RWPE2 (cell line): ENCODE data around the gene NFE2.

Experiments used
- ATAC-seq: fragments of 200-7000 bp; cut with Tn5 transposase; 3 replicates; pipeline ENCODE4 v1.9.1; 2021; ENCODE audit warnings: low read depth
- DNase-seq: peaks from one replicate; pipeline ENCODE4 v3.0.0-alpha.2; 2020; ENCODE audit warnings: low spot score
- H3K27ac ChIP-seq: fragments of 450-650 bp; 2 replicates; pipeline ENCODE4 v1.5.1; 2017; ENCODE audit warnings: mild to moderate bottlenecking; ENCODE audit not compliant: poor library complexity, severe bottlenecking
- H3K27me3 ChIP-seq: fragments of 250-450 bp; sonication (Bioruptor Pico); 2 replicates; pipeline ENCODE4 v1.5.1; 2021; ENCODE audit warnings: mild to moderate bottlenecking, moderate library complexity; ENCODE audit not compliant: insufficient read depth, poor library complexity, severe bottlenecking
- H3K36me3 ChIP-seq: fragments of 250-450 bp; sonication (Bioruptor Pico); 2 replicates; pipeline ENCODE4 v1.5.1; 2020; ENCODE audit warnings: low read depth, mild to moderate bottlenecking, moderate library complexity
- H3K4me1 ChIP-seq: fragments of 250-450 bp; sonication (Bioruptor Pico); 2 replicates; pipeline ENCODE4 v1.5.1; 2021; ENCODE audit warnings: mild to moderate bottlenecking, moderate library complexity; ENCODE audit not compliant: insufficient read depth, poor library complexity, severe bottlenecking
- H3K4me3 ChIP-seq: fragments of 250-450 bp; sonication (Bioruptor Pico); 2 replicates; pipeline ENCODE4 v1.5.1; 2021; ENCODE audit warnings: mild to moderate bottlenecking, moderate library complexity; ENCODE audit not compliant: severe bottlenecking
- H3K9me3 ChIP-seq: fragments of 250-450 bp; sonication (Bioruptor Pico); 2 replicates; pipeline ENCODE4 v1.5.1; 2021; ENCODE audit warnings: mild to moderate bottlenecking, moderate library complexity; ENCODE audit not compliant: severe bottlenecking
- CTCF ChIP-seq: fragments of 450-650 bp; IDR thresholded peaks from one replicate; pipeline ENCODE4 v1.5.1; 2017; ENCODE audit warnings: mild to moderate bottlenecking, moderate library complexity; ENCODE audit not compliant: poor library complexity, severe bottlenecking

Gene NFE2

GRCh38 chr12:54246011-54246641 is 54.7 kb downstream of the NFE2 start:
- Histone ChIP-seq H3K36me3 (peaks cover 95% of the 10 kb centered on the region), H3K4me1 (peaks cover 5% of the 10 kb centered on the region), H3K27ac (no peak overlapping the region), H3K27me3 (no peaks in the 10 kb centered on the region), H3K9me3 (no peaks in the 10 kb centered on the region), H3K4me3 (no peak overlapping the region)
- ATAC-seq (no peak), DNase-seq (no peak)
- no peak for TF ChIP-seq CTCF
